ENCODE measurements around the gene GNAQ. TPM values are rescaled to one million over a fixed set of nuclear protein-coding genes. Genes with fewer than 3 reads are reported as not detected.
"Not testable (repeated sequence)": the region's sequence is repeated elsewhere in the genome, so short reads cannot be mapped to it uniquely, and the experiment has no call there.

GNAQ gene
- total and polyA plus RNA-seq, 8 donors: 55.5 to 95.5 (median 62.8) TPM

DNA sequence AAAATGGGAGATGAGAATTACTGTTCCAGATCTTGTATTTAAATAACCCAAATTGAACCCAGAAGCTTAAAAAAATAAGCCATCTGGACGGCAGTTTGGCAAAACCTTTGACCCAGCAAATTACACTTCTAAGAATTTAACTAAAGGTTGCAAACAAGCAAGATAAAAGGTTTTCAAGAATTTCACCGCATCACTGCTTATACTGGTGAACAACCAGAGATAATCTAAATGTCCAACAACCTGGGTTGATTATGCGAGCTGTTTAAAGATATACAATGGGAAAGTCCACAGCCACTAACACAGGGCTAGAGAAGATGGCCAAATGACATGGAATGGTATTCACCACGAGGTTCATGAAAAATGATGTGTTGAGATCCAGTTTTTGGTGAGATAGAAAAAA is 149.3 kb downstream of the GNAQ start:
- no peaks in the 10 kb centered on the region for H3K9me3 ChIP-seq
- intact Hi-C loops (cut with DNase I): no loop called here
- H3K27ac ChIP-seq: no peak overlapping the region
- H3K27me3 ChIP-seq: no peaks in the 10 kb centered on the region
- H3K4me3 ChIP-seq: no peak overlapping the region
- DNase-seq (no peak), ATAC-seq (no peak)
- peaks cover 11 to 35% of the 10 kb centered on the region in 2 donors for H3K4me1 ChIP-seq
- TF ChIP-seq, protein P1, sequence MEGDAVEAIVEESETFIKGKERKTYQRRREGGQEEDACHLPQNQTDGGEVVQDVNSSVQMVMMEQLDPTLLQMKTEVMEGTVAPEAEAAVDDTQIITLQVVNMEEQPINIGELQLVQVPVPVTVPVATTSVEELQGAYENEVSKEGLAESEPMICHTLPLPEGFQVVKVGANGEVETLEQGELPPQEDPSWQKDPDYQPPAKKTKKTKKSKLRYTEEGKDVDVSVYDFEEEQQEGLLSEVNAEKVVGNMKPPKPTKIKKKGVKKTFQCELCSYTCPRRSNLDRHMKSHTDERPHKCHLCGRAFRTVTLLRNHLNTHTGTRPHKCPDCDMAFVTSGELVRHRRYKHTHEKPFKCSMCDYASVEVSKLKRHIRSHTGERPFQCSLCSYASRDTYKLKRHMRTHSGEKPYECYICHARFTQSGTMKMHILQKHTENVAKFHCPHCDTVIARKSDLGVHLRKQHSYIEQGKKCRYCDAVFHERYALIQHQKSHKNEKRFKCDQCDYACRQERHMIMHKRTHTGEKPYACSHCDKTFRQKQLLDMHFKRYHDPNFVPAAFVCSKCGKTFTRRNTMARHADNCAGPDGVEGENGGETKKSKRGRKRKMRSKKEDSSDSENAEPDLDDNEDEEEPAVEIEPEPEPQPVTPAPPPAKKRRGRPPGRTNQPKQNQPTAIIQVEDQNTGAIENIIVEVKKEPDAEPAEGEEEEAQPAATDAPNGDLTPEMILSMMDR (IDR thresholded peaks at IDR 0.05): no peak
- H3K36me3 ChIP-seq: no peaks in the 10 kb centered on the region

DNA sequence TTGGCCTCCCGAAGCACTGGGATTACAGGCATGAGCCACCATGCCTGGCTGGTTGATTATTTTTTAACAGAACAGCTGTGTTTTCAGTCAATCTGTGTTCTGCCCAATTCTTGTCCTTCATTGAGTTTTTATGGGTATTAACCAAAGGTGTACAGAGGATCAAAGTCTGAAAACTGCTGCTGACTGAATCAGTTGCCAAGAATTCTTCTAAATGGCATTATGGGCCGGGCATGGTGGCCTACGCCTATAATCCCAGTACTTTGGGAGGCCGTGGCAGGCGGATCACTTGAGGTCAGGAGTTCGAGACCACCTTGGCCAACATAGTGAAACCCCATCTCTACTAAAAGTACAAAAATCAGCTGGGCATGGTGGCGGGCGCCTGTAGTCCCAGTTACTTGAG is 150.0 kb downstream of the GNAQ start:
- peaks cover 14 to 32% of the 10 kb centered on the region in 2 donors for H3K4me1 ChIP-seq
- H3K27me3 ChIP-seq; H3K4me3 ChIP-seq; H3K9me3 ChIP-seq; H3K27ac ChIP-seq; ATAC-seq; intact Hi-C loops (cut with DNase I); H3K36me3 ChIP-seq; DNase-seq: not testable (repeated sequence)

DNA sequence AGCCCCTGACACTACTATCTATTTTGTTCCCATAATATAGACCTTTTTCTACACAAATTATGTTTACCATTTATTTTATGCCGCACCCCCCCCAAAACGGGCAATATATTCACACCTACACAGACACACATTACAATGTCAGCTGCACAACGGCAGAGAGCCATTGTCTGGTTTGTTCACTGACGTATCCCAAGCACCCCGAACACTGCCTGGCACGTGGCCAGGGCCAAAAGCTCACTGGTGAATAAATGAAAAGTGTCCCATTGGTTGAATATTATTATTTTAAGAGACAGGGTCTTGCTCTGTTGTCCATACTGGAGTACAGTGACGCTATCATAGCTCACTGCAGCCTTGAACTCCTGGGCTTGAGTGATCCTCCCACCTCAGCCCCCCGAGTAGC is 150.5 kb downstream of the GNAQ start:
- H3K9me3 ChIP-seq: no peaks in the 10 kb centered on the region
- no peaks in the 10 kb centered on the region for H3K27me3 ChIP-seq
- peaks cover 14 to 37% of the 10 kb centered on the region in 2 donors for H3K4me1 ChIP-seq
- no peak for DNase-seq
- H3K4me3 ChIP-seq: no peak overlapping the region
- H3K36me3 ChIP-seq: no peaks in the 10 kb centered on the region
- H3K27ac ChIP-seq: no peak overlapping the region
- intact Hi-C loops (cut with DNase I): no loop called here
- TF ChIP-seq, protein P1 (IDR thresholded peaks at IDR 0.05): no peak
- no peak for ATAC-seq

DNA sequence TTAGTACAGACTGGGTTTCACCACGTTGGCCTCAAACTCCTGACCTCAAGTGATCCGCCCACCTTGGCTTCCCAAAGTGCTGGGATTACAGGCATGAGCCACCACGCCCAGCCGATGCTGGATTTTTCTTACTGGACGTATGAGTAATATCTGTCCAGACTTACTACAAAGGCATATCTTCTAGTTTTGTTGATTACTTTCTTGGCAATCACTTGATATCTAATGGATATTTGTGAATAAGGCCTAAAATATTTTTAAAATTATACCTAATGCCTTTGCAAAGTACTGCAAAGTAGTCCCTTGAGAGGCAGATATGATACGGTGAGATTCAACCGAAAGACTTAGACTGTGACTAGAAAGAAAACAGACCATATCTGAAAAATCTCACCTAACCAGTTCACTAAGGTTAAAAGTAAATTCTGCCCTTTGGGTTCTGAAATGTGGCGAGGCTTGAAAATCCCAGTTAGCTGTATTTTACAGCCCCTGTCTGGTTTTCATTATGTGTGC is 152.1 kb downstream of the GNAQ start:
- Histone ChIP-seq H3K9me3 (no peaks in the 10 kb centered on the region), H3K36me3 (no peaks in the 10 kb centered on the region), H3K27me3 (no peaks in the 10 kb centered on the region), H3K4me1 (peaks cover 4 to 32% of the 10 kb centered on the region in 2 donors), H3K27ac (peak overlapping the region; percentile 7 to 35), H3K4me3 (no peak overlapping the region)
- TF ChIP-seq, protein P1 (IDR thresholded peaks at IDR 0.05): no peak
- intact Hi-C loops (cut with DNase I): no loop called here
- DNase-seq: peak in 1 of 4 donors; percentile 36
- peak; percentile 62 for ATAC-seq

DNA sequence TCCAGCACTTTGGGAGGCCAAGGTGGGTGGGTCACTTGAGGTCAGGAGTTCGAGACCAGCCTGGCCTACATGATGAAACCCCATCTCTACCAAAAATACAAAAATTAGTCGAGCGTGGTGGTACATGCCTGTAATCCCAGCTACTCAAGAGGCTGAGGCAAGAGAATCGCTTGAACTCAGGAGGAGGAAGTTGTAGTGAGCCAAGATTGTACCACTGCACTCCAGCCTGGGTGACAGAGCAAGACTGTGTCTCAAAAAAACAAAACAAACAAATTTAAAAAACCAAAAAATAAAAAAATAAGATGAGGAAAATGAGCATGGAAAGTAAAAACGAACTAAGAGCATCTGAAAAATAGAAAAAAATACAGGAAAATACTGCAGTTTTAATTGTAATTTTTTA is 152.8 kb downstream of the GNAQ start:
- ATAC-seq: peak; percentile 21
- H3K4me1 ChIP-seq: peaks cover 4 to 26% of the 10 kb centered on the region in 2 donors
- intact Hi-C loops (cut with DNase I); H3K27me3 ChIP-seq; H3K9me3 ChIP-seq; DNase-seq; H3K4me3 ChIP-seq; H3K27ac ChIP-seq; H3K36me3 ChIP-seq: not testable (repeated sequence)

DNA sequence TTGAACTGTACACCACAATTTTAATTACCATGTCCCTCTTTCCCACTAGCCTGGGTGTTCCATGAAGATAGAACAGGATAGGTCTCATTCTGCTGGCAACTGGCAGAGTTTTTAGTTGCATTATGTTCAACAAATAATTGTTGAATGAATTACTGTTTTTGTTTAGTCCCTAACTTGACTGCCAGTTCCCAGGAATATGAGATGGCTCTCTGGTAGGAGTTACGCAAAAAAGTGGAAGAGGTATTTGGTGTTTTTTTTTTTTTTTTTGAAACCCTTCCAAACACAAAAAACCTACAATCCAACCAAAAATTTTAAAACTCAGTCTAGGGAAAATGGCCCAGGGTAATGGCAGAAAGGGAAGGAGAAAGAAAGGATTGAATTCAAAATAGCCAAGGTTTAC is 153.6 kb downstream of the GNAQ start:
- intact Hi-C loops (cut with DNase I): no loop called here
- TF ChIP-seq, protein P1 (IDR thresholded peaks at IDR 0.05): no peak
- H3K36me3 ChIP-seq: no peaks in the 10 kb centered on the region
- no peak for DNase-seq
- H3K9me3 ChIP-seq: no peaks in the 10 kb centered on the region
- H3K4me1 ChIP-seq: peaks cover 4 to 30% of the 10 kb centered on the region in 2 donors
- no peak overlapping the region for H3K4me3 ChIP-seq
- no peak for ATAC-seq
- no peaks in the 10 kb centered on the region for H3K27me3 ChIP-seq
- H3K27ac ChIP-seq: no peak overlapping the region
